Measurements from ENCODE around the gene INTS15. TPM values are rescaled to one million over a fixed set of nuclear protein-coding genes. Genes with fewer than 3 reads are reported as not detected.

INTS15 gene
- total RNA-seq = 10.9 and 13.6 TPM in 2 replicates

DNA sequence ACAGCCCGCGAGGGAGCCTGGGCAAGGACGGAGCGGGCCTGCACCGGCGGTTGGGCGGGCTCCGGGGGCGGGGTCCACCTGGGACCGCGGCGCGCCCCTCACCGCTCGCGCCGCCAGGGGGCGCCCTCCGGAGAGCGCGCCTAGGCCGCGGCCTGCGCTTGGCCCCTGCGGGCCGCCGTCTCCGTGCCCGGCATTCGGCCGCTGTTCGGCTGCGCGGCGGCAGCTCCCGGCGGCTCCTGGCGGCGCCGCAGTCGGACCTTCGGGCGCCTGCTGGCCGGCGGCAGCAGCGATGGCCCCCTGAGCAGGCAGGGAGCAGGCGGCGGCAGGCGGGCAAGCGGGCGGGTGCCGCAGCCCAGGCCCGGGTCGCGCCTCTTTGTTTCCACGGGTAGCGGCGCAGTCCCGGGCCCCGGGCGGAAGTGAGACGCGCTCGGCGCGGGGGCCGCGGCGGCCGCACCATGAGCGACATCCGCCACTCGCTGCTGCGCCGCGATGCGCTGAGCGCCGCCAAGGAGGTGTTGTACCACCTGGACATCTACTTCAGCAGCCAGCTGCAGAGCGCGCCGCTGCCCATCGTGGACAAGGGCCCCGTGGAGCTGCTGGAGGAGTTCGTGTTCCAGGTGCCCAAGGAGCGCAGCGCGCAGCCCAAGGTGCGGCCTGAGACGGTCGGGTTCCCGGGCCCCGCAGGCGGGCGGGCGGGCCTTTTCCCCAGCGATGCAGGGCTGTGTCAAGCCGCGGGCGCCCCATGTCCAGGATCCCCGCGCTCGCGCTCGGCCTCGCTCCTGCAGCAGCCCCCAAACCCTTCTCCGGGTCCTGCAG, at the start of gene INTS15:
TSS of gene INTS15 (plus strand) at position 193 of the 816 bp plus-strand sequence. CDS start at position 456, 263 bp downstream.
- DNase-seq (ENCODE audit: low read depth, low spot score) = peak; percentile 22

DNA sequence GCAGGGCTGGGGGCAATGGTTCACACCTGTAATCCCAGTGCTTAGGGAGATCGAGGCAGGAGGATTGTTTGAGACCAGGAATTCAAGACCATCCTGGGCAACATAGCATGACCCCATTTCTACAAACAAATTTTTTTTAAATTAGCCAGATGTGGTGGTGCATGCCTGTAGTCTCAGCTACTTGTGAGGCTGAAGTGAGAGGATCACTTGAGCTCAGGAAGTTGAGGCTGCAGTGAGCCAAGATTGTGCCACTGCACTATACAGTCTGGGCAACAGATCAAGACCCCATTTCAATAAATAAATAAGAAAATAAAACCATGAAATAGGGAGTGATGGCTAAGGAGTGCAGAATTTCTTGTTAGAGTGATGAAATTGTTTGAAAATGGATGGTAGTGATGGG, 47.5 kb upstream of the INTS15 start:
- DNase-seq (ENCODE audit: low read depth, low spot score) = no peak

DNA sequence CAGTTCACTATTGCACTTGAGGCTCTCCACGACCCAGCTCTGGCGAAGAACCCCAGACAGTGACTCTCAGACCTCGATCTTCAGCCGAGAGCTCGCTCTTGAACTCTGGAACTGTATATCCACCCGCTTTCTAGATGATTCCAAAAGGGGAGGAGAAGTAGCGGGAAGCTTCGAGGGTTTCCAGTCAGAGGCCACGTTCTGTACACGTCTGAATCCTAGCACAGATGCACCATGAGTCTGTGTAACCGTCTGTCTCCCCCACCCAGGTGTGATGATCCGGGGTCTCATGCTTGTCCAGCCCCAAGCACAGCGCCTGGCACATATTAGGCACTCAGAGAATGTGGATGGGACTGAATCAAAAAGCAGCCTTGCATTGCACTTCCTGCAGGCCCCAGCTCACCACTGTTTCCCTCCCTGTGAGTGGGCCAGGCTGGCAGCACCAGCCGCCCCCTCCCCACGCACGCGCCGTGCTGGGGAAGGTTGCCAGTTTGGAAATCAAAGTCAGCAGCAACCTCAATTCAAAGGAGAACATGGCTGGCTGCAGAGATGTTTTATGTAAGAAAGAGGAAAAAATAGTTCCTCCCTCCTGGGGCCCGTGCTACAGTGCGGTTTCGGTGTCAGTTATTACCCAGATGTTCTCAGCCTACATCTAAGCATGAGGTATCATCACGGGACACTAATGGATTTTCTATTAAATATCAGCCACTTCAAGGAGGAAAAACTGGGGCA, 44.3 kb upstream of the INTS15 start:
- DNase-seq (ENCODE audit: low read depth, low spot score) = no peak

DNA sequence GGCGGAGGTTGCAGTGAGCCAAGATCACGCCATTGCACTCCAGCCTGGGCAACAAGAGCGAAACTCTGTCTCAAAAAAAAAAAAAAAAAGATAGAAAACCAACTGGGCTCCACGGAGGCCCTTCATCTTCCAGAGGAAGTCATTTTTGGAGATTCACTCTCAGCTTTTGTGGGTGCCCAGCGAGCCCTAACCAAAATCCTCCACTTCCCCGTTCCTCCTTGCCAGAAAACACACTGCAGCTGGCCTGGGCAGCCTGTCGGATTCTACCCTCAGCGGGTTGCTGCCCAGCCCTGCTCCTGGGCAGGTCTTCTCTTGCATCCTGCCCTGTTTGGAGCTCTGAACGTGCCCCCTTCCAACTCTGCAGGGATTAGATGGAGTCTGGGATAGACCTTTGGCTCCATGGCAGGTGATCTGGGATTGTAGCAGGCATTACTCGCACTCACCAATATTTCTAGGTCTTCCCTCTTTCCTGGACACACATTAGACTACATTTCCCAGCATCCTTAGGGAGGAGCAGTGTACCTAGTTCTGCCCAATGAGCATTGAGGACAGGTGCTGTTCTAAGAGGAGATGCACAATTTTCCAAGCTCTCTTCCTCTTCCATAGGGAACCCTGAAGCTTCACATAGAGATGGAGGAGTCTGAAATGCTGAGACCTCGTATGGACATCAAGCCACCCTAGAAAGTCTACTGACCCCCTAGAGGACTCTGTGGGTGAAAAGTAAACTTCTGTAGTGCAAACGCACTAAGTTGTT, 43.1 kb upstream of the INTS15 start:
- DNase-seq (ENCODE audit: low read depth, low spot score) = no peak

DNA sequence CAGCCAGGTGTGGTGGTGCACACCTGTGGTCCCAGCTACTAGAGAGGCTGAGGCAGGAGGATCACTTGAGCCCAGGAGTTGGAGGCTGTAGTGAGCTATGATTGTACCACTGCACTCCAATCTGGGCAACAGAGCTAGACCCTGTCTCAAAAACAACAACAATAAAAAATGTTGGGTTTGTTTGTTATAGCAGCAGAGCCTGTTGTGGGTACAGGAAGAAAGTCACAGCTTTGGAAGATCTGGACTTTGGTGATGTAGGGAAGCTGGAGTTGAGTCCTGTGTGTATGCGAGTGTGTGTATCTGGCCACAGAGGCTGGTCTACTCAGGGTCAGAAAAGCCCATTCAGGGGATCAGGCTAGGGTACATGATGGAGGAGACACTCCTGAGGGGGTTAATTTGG, 42.4 kb upstream of the INTS15 start:
- DNase-seq (ENCODE audit: low read depth, low spot score) = no peak

DNA sequence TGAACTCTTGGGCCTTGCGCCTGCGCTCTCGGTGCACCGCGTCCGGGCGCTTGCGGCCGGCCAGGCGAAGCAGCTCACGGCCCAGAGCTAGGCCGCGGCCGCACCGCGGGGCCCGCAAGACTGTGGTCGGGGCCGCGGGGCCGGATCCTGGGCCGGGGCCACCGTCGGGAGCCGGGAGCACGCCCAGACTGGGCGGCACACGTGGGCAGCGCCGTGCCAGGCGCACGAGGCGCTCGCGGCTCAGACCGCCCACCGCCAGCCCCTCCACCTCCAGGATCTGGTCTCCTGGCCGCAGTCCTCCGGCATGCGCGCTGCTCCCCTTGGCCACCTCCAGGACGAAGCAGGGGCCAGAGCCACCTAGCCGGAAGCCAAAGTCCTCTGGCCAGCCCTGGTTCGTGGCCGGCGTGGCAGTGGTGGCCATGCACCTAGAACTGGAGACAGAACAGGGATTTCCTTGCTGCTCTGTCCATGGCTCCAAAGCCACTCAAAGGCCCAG, 38.8 kb upstream of the INTS15 start, which contains the start of gene GRID2IP:
TSS of gene GRID2IP (minus strand) at position 446 of the 496 bp plus-strand sequence. CDS start at position 421, 25 bp downstream.
- DNase-seq (ENCODE audit: low read depth, low spot score) = no peak

DNA sequence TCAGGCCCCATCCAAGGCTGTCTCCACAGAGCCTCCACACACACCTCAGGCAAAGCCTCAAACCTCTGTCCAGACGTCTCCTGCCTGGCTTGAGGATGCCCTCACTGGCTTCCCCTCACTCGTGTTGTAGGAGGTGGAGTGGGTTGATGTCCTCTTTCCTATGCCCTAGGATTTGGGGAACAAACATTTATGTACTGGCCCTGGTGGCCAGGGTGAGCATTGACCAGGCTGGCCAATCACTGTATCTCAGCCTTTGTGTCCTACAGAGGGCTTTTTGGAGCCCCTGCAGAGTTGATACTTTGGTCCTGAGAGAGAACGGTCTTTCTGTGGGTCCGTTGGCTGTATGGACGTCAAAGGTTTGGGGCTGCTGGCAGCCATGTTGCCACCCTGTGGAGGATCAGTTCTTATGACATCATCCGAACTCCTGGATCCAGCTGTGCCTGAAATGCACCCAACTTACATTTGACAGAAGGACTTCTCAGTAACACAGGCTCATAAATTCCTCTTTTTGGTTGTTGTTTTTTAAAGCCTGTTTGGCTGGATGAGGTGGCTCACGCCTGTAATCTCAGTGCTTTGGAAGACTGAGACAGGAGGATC, 36.3 kb upstream of the INTS15 start:
- DNase-seq (ENCODE audit: low read depth, low spot score) = no peak

DNA sequence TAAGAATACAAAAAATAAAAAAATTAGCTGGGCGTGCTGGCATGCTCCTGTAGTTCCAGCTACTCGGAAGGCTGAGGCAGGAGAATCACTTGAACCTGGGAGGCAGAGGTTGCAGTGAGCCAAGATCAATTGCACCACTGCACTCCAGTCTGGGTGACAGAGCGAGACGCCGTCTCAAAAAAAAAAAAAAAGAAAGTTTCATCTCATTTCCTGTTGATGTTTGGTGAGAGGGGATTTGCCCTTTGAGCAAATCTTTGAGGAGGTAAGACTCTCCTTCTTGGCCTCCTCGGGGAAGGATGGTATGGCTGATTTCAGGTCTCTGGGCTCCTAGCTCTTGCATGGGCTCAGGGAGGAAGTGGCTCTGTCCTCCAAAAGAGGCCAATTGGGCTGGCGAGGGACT, 35.0 kb upstream of the INTS15 start:
- no peak for DNase-seq (ENCODE audit: low read depth, low spot score)

DNA sequence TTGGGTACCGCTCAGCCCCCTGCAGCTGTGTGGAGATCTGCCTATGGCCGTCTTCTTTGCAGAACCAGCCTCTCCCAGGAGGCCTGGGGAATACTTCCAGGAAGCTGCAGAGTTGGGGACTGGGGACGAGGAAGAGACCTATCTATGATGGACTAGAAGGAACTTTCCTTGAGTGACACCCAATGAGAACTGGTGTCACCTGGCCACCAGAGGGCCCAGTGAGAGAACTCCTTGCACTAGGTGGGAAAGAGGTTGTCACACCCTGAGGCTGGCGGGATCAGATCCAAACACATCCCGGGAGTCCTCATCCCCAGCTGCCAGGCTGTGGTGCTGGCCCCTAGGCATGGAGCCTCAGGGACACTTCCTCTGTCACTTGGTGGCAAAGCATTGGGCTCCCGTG, 33.6 kb upstream of the INTS15 start:
- no peak for DNase-seq (ENCODE audit: low read depth, low spot score)

DNA sequence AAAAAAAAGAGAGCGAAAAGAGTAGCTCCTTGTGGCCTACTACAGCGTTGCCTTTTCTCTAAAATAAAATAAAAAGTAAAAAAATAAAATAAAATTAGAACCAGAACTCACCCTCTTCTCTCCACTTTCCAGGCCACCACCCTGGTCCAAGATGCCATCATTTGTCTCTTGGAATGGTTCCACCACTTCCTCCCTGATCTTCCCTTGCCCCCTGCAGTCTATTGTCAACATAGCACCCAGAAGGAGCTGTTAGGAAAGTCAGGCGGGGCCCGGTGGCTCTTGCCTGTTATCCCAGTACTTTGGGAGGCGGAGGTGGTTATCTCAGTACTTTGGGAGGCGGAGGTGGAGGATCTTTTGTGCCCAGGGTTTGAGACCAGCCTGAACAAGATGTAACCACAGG, 31.0 kb upstream of the INTS15 start:
- no peak for DNase-seq (ENCODE audit: low read depth, low spot score)

DNA sequence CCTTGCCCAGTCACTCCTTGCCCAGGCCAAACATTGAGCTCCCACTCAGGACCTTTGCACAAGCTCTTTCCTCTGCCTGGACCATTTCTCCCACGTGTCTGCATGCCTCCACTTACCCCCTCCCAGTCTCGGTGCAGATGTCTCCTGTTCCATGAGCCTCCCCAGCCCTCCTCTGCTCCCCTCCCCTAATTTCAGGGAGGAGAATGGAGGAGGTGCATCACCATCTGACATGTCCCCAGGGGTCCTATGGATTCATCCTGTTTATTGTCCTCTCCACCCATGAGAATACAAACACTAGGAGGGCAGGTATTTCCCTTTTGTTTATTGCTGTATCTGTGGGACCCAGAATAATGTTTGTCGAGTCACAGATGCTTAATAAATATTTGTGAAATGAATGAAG, 29.9 kb upstream of the INTS15 start:
- no peak for DNase-seq (ENCODE audit: low read depth, low spot score)

DNA sequence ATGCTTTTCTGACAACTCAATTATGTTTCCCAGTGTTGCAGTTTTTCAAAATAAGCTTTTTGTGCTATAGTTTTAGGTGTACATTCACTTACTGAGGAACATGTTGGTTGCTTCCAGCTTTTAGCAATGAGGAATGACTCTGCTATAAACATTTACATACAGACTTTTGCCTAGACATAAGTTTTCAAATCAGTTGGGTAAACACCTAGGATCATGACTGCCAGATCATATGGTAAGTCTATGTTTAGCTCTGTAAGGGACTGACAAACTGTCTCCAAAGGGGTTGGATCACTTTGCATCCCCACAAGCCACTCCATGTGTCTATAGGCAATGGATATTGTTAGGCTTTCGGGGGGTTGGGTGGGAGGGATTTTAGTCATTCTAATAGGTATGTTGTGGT, 27.7 kb upstream of the INTS15 start:
- no peak for DNase-seq (ENCODE audit: low read depth, low spot score)

DNA sequence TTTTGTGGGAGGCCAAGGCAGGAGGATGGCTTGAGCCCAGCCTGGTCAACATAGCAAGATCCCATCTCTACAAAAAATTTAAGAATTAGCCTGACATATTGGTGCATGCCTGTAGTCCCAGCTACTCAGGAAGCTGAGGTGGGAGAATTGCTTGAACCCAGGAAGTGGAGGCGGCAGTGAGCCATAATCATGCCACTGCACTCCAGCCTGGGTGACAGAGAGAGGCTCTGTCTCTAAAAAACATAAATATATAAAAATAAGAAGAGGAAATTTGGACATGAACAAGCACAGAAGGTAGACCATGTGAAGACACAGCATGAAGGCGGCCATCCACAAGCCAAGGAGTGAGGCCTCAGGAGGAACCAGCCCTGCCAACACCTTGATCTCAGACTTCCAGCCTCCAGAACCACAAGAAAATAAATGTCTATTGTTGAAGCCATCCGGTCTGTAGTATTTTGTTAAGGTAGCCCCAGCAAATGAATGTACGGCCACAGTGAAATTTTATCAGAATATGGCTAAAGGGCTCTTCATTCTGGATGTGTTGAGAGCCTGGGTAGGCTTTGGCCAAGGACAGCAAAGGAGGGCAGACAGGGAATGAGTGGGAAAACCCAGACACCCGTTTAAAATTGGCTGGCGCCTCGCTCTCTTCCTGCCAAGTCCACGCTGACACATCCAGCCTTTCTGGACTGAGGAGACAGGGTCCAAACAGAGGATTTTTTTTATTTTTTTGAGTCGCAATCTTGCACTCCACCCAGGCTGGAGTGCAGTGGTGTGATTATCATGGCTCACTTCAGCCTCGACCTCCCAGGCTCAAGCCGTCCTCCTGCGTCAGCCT, 25.7 kb upstream of the INTS15 start:
- no peak for DNase-seq (ENCODE audit: low read depth, low spot score)

DNA sequence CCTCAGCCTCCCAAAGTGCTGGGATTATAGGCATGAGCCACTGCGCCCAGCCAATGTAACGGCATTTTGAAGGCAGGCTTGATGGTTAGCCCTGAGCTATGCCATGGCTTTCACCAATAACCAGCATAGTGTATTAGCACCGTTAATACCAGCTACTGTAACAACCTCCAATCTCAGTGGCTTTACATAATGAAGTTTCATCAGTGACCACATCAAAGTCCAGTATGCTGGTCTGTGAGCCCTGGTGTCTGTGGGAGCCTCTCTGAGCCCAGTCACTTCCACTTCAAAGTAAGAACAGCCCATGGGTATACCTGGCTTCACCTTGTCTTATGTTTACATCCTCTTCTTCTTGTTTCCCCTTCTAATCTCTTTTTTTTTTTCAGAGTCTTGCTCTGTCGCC, 24.2 kb upstream of the INTS15 start:
- DNase-seq (ENCODE audit: low read depth, low spot score) = no peak

DNA sequence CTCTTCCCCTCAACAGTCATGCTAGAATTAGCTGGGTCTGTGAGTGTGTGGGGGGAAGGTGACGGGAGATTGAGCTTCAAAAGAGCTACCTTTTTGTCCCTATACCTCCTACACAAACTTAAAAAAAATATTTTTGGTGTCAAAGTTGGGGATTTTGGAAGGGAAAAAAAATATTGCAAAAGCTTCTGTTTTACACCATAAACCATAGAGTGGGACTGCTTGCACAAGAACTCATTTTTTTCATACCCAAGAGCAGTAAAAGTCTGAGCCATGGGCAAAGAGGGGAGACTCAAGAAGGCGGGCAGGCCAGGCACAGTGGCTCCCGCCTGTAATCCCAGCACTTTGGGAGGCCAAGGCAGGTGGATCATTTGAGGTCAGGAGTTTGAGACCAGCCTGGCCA, 21.9 kb upstream of the INTS15 start:
- DNase-seq (ENCODE audit: low read depth, low spot score) = no peak

DNA sequence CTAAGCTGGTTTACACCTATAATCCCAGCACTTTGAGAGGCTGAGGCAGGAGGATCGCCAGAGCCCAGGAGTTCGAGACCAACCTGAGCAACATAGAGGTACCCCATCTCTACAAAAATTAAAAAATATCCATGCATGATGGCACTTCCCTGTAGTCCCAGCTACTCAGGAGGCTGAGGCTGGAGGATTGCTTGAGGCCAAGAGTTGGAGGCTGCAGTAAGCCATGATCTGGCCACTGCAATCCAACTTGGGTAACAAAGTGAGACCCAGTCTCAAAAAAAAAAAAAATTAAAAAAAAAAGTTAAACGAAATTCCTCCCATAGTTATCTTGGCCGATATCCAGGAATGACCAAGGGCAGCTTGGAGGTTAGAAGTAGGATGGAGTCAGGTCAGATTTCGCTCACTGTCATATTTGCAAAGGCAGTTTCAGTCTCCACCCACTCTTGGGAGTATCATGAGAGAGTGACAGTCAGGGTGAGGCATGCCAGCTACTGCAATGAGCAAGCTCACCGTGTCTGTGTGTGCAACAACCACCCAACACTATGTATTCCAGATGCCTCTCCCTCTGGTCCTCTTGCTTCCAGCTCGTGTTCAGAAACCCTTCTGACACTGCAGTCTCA, 18.6 kb upstream of the INTS15 start:
- no peak for DNase-seq (ENCODE audit: low read depth, low spot score)

DNA sequence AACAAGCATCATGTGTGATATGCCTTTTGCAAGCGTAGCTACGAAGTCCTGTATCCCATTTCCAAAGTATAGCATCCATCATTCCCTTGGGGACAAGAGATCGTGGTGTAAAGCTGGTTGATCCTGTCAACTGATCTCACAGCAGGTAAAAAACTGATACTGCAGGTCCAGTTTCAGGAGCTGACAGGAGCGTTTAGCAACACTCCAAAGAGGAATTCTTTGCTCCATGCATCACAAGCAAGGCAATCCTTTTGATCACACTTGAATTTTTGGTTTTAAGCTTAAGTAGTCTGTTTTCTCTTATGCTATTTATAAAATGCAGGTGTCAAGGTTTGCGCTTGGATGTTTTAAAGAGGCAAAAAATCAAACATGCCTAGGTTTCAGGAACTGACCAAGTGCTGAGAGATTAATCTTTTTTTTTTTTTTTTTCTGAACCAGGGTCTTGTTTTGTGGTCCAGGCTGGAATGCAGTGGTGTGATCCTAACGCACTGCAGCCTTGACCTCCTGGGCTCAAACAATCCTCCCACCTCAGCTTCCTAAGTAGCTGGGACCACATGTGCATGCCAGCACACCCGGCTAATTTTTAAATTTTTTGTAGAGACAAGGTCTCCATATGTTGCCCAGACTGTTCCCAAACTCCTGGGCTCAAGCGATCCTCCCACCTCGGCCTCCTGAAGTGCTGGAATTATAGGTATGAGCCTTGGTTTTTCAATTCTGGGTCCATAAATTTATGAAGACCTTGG, 14.4 kb upstream of the INTS15 start:
- no peak for DNase-seq (ENCODE audit: low read depth, low spot score)

DNA sequence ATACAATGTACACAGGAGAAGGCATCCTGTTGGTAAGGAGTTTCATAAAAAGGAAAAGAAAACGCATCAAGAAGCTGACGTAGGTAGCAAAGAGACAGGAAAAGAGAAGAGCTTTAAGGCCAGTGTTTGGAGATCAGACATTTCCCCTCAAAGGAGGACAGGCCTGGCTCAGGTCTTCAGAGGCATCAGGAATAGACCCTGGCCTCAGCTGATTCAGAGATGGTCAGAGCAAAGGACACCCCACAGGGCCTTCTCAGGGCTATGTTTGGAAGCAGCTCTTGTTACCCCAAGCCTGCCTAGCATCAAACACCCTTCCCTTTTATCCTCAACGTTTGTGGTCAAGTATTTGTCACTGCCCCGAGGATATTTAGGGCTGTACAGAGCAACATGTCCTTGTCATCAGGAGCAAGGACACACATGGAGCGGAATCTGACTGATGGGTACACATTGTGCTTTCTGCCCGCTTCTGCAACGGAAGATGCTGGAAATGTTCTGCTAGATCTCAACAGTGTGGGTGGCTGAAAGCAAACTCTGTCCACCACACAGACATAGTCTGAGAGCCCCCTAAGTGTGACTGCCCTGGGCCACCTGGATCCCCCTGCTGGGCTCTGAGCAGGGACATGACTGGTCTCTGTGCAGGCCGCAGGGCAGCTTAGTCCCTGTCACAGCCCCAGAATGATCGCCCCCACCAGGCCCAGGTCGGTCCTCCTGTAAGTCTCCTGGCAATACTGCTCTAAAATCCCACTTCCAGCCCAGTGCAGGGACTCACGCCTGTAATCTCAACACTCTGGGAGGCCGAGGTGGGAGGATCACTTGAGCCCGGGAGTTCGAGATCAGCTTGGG, 13.6 kb upstream of the INTS15 start:
- DNase-seq (ENCODE audit: low read depth, low spot score) = no peak
